HG03280 (cell line): Measurements from ENCODE around the gene TSR3.

Experiments
- ATAC-seq: cut with Tn5 transposase; IDR thresholded peaks from one replicate; pipeline ENCODE4 v1.9.1; 2021; ENCODE audit warnings: mild to moderate bottlenecking, moderate library complexity; ENCODE audit not compliant: unreplicated experiment

Gene TSR3

GRCh38 chr16:1355591-1355990 is 3.9 kb upstream of the TSR3 start:
- ATAC-seq = no peak

DNA sequence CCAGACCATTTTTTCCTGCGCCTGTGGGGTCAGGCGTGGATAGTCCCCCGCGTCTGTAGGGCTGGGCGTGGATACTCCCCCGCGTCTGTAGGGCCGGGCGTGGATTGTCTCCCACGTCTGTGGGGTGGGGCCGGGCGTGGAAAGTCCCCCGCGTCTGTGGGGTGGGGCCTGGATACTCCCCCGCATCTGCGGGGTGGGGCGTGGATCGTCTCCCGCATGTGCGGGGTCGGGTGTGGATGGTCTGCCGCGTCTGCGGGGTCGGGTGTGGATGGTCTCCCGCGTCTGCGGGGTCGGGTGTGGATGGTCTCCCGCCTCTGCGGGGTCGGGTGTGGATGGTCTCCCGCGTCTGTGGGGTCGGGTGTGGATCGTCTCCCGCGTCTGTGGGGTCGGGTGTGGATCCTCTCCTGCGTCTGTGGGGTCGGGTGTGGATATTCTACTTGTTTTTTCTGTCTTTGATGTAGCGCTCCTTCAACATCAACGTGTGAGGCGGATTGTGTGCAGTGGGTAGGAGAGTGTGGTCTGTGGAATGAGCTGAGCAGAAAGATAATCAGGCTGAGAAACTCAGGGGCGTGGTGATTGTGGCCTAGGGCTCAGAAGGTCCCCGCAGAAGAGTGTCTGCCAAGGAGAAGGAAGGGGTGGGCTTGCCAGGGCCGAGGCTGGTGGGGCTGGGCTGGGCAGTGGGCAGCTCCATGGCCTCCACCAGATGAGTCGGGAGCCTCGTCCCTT is 3.3 kb upstream of the TSR3 start:
- no peak for ATAC-seq

DNA sequence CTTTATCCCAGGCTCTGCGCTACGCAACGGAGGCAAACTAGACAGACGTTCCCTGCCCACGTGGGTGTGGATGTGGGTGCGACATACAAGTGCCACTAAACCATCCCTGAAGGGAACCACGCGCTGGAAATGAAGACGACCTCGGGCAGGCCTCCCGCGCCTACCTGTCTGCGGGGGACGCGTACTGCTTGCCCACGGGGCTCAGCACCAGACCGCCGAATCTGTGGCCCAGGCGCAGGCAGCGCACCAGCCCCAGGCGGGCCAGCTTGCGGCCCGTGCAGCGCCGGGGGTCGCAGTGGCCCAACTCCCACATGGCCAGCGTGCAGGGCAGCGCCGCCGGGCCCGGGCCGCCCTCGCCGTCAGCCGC is 480 bp downstream of the TSR3 start:
- ATAC-seq = peak; percentile 19

DNA sequence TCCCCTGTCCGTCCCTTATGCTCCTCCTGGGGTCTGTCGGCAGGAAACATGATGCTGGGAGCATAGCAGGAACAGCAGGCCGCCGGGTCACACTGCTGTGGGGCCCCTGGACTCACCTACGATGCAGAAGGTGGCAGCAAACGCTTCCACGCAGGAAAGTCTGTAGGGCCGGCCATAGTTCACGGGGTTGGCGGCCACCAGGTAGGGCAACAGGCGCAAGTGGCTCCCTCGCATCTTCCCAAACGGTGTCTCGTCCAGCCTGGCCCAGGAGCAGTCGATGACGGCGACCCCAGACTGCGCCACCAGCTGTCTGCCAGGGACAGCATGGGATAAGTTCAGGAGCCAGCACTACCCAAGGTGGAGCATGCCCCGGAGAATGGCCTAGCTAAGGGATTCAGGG is 987 bp downstream of the TSR3 start:
- ATAC-seq = no peak

- no peak for ATAC-seq
Measured at GRCh38 chr16:1349951-1350350, 1.7 kb downstream of the TSR3 start.

GRCh38 chr16:1349351-1349750 is 2.3 kb downstream of the TSR3 start:
- no peak for ATAC-seq

DNA sequence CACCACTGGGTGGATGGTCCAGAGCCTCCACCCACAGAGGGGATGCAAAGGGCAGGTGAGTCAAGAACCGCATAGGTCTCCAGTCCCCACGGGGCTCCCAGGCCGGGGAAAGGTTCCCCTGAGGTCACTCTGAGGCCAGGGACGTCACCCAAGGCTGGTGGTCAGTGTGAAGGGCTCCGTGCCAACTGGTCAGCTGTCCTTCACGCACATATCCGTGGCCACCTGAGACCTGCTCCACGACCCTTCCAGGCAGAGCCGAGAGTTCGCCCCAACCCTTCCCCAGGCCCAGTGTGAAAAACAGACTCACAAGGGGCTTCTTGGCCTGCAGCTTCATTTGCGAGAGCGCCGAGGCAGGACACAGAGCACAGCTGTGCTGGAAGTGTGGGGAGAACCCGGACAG is 2.8 kb downstream of the TSR3 start:
- no peak for ATAC-seq

DNA sequence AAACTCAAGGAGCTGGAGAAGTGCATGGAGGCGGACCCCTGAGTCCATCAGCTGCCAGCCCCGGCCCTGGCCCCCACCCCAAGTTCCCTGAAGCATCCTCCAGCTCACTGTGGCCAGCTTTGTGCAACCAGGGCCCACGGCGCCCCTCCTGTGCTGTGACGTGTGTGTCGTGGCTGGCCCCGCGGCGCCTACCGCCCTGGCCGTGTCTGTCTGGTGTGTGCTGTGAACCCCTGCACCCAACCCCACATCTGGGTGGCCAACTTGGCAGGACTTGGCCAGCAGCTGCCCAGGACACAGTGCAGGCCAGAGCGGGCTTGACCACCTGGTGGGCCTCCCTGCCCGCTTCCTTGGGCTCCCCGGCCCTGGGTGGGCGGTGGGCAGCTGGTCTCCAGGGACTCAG is 3.2 kb downstream of the TSR3 start:
- no peak for ATAC-seq

- ATAC-seq = no peak
Measured at GRCh38 chr16:1347962-1348361, 3.7 kb downstream of the TSR3 start.

DNA sequence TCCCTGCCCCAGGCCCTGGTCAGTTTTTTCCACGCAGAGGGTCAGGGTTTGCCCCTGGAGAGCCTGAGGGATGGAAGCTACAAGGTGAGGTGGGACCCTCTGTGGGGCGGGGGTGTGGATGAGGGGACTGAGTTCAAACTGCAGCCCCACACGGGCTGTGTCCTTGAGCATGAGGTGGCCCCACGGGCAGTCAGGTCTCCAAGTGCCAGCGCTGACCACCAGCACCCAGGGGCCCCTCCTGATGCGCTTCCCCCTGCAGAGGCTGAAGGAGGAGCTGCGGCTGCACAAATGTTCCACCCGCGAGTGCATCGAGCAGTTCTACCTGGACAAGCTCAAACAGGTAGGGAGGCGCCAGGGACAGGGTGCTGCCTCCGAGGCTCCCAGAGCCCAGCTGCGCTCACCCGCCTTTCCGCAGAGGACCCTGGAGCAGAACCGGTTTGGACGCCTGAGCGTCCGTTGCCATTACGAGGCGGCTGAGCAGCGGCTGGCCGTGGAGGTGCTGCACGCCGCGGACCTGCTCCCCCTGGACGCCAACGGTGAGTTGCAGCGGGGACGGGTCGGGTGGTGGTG is 4.3 kb downstream of the TSR3 start:
- ATAC-seq = no peak

DNA sequence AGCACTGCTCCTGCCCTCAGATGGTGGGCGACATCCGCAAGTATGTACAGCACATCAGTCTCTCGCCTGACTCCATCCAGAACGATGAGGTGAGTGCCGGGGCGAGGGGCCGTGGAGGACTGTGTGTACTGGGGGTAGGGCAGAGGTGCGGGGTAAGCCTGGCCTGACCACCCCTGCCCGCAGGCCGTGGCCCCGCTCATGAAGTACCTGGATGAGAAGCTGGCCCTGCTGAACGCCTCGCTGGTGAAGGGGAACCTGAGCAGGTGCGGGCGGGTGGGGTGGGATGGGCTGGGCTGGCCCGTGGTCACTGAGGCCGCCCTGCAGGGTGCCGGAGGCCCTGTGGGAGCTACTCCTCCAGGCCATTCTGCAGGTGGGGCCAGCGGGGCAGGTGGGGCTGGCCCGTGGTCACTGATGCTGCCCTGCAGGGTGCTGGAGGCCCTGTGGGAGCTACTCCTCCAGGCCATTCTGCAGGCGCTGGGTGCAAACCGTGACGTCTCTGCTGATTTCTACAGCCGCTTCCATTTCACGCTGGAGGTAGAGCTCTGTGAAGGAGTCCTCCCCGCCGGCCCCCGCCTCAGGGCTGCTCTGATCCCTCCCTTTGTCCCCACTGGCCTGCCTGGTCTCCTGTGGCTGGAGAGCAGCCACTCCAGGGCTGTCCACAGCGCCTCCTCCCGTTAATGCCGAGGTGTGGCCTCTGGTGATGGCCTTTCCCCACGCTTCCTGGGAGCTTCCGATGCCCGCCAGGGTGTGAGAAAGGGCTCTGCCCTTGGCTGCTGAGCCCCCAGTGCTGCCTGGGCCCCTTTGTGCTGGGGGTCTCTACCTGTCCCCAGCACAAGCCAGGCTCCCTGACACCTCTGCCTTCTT is 5.0 kb downstream of the TSR3 start:
- ATAC-seq = no peak

DNA sequence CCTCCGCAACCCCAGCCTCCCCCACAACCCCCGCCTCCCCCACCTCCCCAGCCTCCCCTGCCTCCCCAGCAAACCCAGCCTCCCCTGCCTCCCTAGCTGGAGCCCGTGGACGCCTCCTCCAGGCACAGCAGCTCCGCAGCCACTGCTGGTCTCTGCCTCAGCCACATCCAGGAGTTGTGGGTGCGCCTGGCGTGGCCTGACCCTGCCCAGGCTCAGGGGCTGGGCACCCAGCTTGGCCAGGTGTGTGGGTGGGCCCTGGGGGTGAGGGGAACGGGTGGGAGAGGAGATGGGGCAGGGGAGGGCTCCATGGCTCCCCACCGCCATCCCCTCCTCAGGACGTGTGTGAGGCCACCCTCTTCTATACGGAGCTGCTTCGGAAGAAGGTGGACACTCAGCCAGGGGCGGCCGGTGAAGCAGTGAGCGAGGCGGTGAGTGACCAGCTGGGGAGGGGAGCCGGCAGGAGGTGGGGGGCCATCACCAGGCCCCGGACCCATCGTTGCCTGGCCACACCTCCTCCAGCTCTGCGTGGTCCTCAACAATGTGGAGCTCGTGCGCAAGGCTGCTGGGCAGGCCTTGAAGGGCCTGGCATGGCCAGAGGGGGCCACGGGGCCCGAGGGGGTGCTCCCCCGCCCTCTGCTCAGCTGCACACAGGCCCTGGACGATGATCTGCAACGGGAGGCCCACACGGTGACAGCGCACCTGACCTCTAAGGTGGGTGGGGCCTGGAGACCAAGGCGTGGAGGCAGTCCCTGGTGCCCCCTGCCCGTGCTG is 5.8 kb downstream of the TSR3 start:
- no peak for ATAC-seq

GRCh38 chr16:1345087-1345486 is 6.6 kb downstream of the TSR3 start:
- ATAC-seq = no peak

DNA sequence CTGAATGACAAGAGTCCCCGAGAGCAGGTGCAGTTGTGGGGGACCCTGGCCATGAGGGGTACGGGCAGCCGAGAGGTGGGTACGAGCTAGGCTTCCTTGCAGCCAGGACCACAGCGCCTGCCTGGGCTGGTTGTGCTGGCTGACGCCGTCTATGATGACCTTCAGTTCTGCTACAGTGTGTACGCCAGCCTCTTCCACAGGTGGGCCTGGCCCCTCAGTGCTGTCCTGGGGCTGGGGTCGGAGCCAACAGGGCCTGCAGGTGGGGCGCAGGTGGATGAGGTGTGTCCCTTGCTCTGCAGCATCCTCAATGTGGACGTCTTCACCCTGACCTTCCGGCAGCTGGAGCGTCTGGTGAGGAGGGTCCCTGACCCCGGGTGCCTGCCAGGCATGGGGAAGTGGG is 7.2 kb downstream of the TSR3 start:
- ATAC-seq = no peak

- no peak for ATAC-seq
Measured at GRCh38 chr16:1343428-1344242, 8.0 kb downstream of the TSR3 start.

DNA sequence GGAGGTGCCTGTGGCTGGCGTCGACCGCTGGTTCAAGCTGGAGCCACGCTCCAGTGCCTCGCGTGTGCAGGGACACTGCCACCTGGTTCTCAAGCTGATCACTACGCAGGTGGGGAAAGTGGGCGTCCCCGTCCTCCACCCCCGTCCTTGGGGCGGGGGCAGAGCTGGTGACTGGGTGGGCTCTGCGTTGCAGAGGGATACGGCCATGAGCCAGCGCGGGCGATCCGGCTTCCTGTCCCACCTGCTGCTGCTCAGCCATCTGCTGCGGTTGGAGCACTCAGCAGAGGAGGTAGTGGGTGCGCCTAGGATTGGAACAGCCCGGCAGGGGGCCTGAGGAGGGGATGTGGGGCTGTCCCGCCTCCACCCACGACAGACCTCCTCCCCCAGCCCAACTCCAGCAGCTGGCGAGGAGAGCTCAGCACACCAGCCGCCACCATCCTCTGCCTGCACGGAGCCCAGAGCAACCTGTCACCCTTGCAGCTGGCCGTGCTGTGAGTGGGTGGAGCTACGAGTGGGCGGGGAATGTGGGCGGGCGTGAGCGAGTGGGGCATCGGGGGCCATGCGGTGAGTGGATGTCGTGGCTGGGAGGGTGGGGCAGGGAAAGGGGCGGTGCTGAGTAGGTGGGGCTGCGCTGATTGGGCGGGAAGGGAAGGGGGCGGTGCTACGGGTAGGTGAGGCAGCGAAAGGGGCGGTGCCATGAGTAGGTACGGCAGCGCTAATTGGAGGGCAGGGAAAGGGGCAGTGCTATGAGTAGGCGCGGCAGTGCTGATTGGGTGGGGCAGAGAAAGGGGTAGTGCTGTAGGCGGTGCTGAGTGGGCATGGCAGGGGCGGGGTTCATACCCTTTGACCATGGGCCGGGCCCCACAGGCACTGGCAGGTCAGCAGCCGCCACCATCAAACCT is 8.9 kb downstream of the TSR3 start:
- peak; percentile 85 for ATAC-seq

DNA sequence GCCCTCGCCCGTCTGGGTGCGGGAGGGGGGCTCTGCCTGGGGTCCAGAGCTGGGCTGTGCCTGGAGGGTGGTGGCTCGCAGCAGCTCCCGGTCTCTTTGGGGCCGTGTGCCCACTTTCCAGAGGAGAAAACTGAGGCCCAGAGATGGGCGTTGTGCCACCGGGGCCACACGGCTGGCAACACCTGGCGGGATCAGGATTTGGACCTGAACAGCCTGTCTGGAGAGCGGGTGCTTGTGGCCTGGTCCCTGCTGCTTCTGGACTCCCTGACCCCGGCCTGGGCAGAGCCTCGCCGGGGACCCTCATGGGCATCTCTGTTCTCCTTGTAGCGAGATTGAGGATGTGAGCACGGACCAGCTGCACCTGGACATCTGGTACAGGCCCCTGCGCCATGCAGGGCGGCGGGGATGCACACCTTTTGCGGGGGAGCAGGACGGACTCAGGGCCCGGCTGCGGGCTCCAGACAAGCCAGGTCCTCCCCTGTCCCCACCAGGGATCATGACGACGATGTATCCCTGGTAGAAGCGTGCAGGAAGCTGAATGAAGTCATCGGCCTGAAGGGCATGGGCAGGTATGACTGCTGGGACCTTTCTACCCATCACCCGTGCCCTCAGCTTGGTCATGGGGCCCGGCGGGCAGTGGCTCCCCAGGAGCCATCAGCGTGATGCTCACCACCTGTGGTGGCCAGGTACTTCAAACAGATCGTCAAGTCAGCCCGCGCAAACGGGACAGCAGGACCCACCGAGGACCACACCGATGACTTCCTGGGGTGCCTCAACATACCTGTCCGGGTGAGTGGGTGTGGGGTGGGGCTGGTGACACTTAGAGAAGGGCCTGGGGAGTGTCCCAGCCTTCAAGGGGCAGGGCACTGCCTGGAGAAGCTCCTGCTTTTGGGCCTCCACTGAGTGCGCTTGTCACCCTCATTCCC is 9.9 kb downstream of the TSR3 start:
- no peak for ATAC-seq

DNA sequence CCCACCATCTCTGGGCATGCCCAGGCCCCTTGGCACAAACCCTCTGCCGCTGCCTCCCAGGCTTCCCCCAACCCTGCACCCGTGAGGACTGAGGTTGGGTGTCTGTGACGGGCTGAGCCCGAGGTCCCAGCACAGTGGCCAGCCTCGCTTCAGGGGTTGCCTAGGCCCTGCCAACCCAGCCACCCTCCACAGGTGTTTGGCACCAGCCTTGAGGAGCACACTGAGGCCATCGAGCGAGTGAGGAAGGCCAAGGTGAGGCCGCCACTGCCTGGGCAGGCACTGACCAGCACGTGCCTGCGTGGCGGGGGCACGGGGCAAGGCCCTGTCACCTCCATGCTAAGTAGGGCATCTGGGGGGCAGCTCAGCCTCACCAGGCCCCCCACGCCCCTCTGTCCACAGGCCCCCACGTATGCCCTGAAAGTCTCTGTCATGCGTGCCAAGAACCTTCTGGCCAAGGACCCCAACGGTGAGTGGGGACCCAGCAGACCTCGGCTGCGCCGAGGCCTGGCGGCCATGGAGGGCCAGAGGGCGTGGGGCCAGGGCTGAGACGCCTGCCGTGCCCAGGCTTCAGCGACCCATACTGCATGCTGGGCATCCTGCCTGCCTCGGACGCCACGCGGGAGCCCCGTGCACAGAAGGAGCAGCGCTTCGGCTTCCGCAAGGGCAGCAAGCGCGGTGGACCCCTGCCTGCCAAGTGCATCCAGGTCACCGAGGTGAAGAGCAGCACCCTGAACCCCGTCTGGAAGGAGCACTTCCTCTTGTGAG is 10.8 kb downstream of the TSR3 start:
- no peak for ATAC-seq
